Skeletal muscle satellite cell (primary cell): Measurements from ENCODE around the gene DNTT.

ENCODE experiments used
- H3K27me3 ChIP-seq: 2 replicates; pipeline ENCODE4 v1.7.0; 2013; ENCODE audit warnings: low read length; ENCODE audit not compliant: control insufficient read depth, insufficient read depth
- H3K36me3 ChIP-seq: 2 replicates; pipeline ENCODE4 v1.7.0; 2013; ENCODE audit warnings: mild to moderate bottlenecking, control low read depth, low read length; ENCODE audit not compliant: insufficient read depth
- H3K4me1 ChIP-seq: 2 replicates; pipeline ENCODE4 v1.7.0; 2013; ENCODE audit warnings: low read length; ENCODE audit not compliant: control insufficient read depth, insufficient read depth
- H3K4me2 ChIP-seq: 2 replicates; pipeline ENCODE4 v1.7.0; 2013; ENCODE audit warnings: mild to moderate bottlenecking, low read length
- H3K4me3 ChIP-seq: 2 replicates; pipeline ENCODE4 v1.7.0; 2013; ENCODE audit warnings: low read length
- H3K9ac ChIP-seq: 2 replicates; pipeline ENCODE4 v1.7.0; 2013; ENCODE audit warnings: mild to moderate bottlenecking, low read depth, low read length, moderate library complexity
- H3K9me3 ChIP-seq: replicated peaks from 2 replicates; pipeline ENCODE4 v1.7.0; 2013; ENCODE audit warnings: mild to moderate bottlenecking, control low read depth, low read length

Gene DNTT

GRCh38 chr10:96317067-96317833, 13.0 kb downstream of the DNTT start:
- Histone ChIP-seq H3K9ac (no peak overlapping the region), H3K36me3 (no peaks in the 10 kb centered on the region), H3K27me3 (no peaks in the 10 kb centered on the region), H3K9me3 (no peaks in the 10 kb centered on the region), H3K4me2 (no peak overlapping the region), H3K4me3 (no peak overlapping the region), H3K4me1 (no peaks in the 10 kb centered on the region)

- no peaks in the 10 kb centered on the region for H3K36me3 ChIP-seq
- no peak overlapping the region for H3K9ac ChIP-seq
- no peak overlapping the region for H3K4me3 ChIP-seq
- peaks cover 7% of the 10 kb centered on the region for H3K27me3 ChIP-seq
- H3K4me1 ChIP-seq: no peaks in the 10 kb centered on the region
- H3K9me3 ChIP-seq: no peaks in the 10 kb centered on the region
- H3K4me2 ChIP-seq: no peak overlapping the region
Measured at GRCh38 chr10:96319754-96320474, 15.7 kb downstream of the DNTT start.

GRCh38 chr10:96321822-96322221, 17.6 kb downstream of the DNTT start:
- H3K9me3 ChIP-seq: no peaks in the 10 kb centered on the region
- no peaks in the 10 kb centered on the region for H3K4me1 ChIP-seq
- no peak overlapping the region for H3K4me2 ChIP-seq
- no peaks in the 10 kb centered on the region for H3K36me3 ChIP-seq
- no peak overlapping the region for H3K4me3 ChIP-seq
- no peak overlapping the region for H3K9ac ChIP-seq
- peaks cover 14% of the 10 kb centered on the region for H3K27me3 ChIP-seq

- no peaks in the 10 kb centered on the region for H3K36me3 ChIP-seq
- H3K4me1 ChIP-seq: no peaks in the 10 kb centered on the region
- no peak overlapping the region for H3K4me3 ChIP-seq
- H3K9me3 ChIP-seq: no peaks in the 10 kb centered on the region
- H3K27me3 ChIP-seq: peaks cover 16% of the 10 kb centered on the region
- no peak overlapping the region for H3K9ac ChIP-seq
- H3K4me2 ChIP-seq: no peak overlapping the region
Measured at GRCh38 chr10:96322275-96322674, 18.0 kb downstream of the DNTT start.

- no peaks in the 10 kb centered on the region for H3K9me3 ChIP-seq
Measured at GRCh38 chr10:96324447-96324846, 20.2 kb downstream of the DNTT start.

GRCh38 chr10:96325719-96326373, 21.6 kb downstream of the DNTT start:
- Histone ChIP-seq H3K9ac (no peak overlapping the region), H3K9me3 (no peaks in the 10 kb centered on the region), H3K27me3 (peaks cover 18% of the 10 kb centered on the region), H3K4me3 (no peak overlapping the region), H3K36me3 (no peaks in the 10 kb centered on the region), H3K4me1 (no peaks in the 10 kb centered on the region), H3K4me2 (no peak overlapping the region)

More at GRCh38 chr10:96324447-96324846, 20.2 kb downstream of the DNTT start:
- Histone ChIP-seq H3K36me3 (no peaks in the 10 kb centered on the region), H3K4me3 (no peak overlapping the region), H3K4me1 (no peaks in the 10 kb centered on the region), H3K27me3 (peaks cover 18% of the 10 kb centered on the region), H3K4me2 (no peak overlapping the region), H3K9ac (no peak overlapping the region)

- H3K4me3 ChIP-seq: no peak overlapping the region
- peaks cover 18% of the 10 kb centered on the region for H3K27me3 ChIP-seq
- H3K9ac ChIP-seq: no peak overlapping the region
- H3K9me3 ChIP-seq: no peaks in the 10 kb centered on the region
- no peaks in the 10 kb centered on the region for H3K36me3 ChIP-seq
- H3K4me1 ChIP-seq: no peaks in the 10 kb centered on the region
- no peak overlapping the region for H3K4me2 ChIP-seq
Measured at GRCh38 chr10:96327462-96327861, 23.2 kb downstream of the DNTT start.

GRCh38 chr10:96333101-96333500, 28.9 kb downstream of the DNTT start:
- Histone ChIP-seq H3K9me3 (no peaks in the 10 kb centered on the region), H3K4me1 (no peaks in the 10 kb centered on the region), H3K36me3 (no peaks in the 10 kb centered on the region), H3K4me2 (no peak overlapping the region), H3K4me3 (no peak overlapping the region), H3K9ac (no peak overlapping the region), H3K27me3 (peaks cover 6% of the 10 kb centered on the region)

GRCh38 chr10:96334616-96335526, 30.6 kb downstream of the DNTT start:
- Histone ChIP-seq H3K4me3 (no peak overlapping the region), H3K9ac (no peak overlapping the region), H3K9me3 (no peaks in the 10 kb centered on the region), H3K4me2 (no peak overlapping the region), H3K4me1 (no peaks in the 10 kb centered on the region), H3K36me3 (no peaks in the 10 kb centered on the region), H3K27me3 (peaks cover 12% of the 10 kb centered on the region)

GRCh38 chr10:96337106-96337505, 32.9 kb downstream of the DNTT start:
- Histone ChIP-seq H3K9ac (no peak overlapping the region), H3K4me3 (no peak overlapping the region), H3K9me3 (no peaks in the 10 kb centered on the region), H3K27me3 (peaks cover 12% of the 10 kb centered on the region), H3K4me2 (no peak overlapping the region), H3K4me1 (no peaks in the 10 kb centered on the region), H3K36me3 (no peaks in the 10 kb centered on the region)
